HG02759 (cell line): ENCODE results near the gene KLF3.

Experiments
- ATAC-seq: cut with Tn5 transposase; IDR thresholded peaks from one replicate; pipeline ENCODE4 v1.9.1; 2021; ENCODE audit warnings: mild to moderate bottlenecking, moderate library complexity; ENCODE audit not compliant: unreplicated experiment

Gene KLF3

GRCh38 chr4:38694330-38694729, 30.3 kb downstream of the KLF3 start:
- ATAC-seq = no peak

GRCh38 chr4:38695809-38696208, 31.8 kb downstream of the KLF3 start:
- no peak for ATAC-seq

GRCh38 chr4:38696697-38697096, 32.7 kb downstream of the KLF3 start:
- ATAC-seq = no peak

- ATAC-seq = no peak
These were observed 34.2 kb downstream of the KLF3 start for GRCh38 chr4:38698176-38698575.

- no peak for ATAC-seq
These were observed 35.1 kb downstream of the KLF3 start for GRCh38 chr4:38699112-38699511.

GRCh38 chr4:38703635-38704034, 39.6 kb downstream of the KLF3 start:
- no peak for ATAC-seq

- no peak for ATAC-seq
These were observed 40.7 kb downstream of the KLF3 start for GRCh38 chr4:38704622-38705154.

GRCh38 chr4:38706301-38706700, 42.3 kb downstream of the KLF3 start:
- no peak for ATAC-seq

- ATAC-seq = peak; percentile 90
These were observed 46.1 kb downstream of the KLF3 start for GRCh38 chr4:38710053-38710452.

GRCh38 chr4:38711066-38711465, 47.1 kb downstream of the KLF3 start:
- ATAC-seq = no peak

GRCh38 chr4:38715050-38715449, 51.1 kb downstream of the KLF3 start:
- ATAC-seq = no peak

GRCh38 chr4:38716256-38716655, 52.3 kb downstream of the KLF3 start:
- ATAC-seq = no peak

- no peak for ATAC-seq
These were observed 53.6 kb downstream of the KLF3 start for GRCh38 chr4:38717604-38718003.

GRCh38 chr4:38723114-38723513, 59.1 kb downstream of the KLF3 start:
- no peak for ATAC-seq

GRCh38 chr4:38723726-38724474, 59.9 kb downstream of the KLF3 start:
- no peak for ATAC-seq

GRCh38 chr4:38724475-38724808, 60.4 kb downstream of the KLF3 start:
- ATAC-seq = no peak

- ATAC-seq = no peak
These were observed 64.7 kb downstream of the KLF3 start for GRCh38 chr4:38728631-38729141.

- peak; percentile 7 for ATAC-seq
These were observed 66.5 kb downstream of the KLF3 start for GRCh38 chr4:38730493-38730829.

GRCh38 chr4:38730830-38731646, 67.0 kb downstream of the KLF3 start:
- peak; percentile 95 for ATAC-seq

GRCh38 chr4:38733663-38734062, 69.7 kb downstream of the KLF3 start:
- no peak for ATAC-seq

GRCh38 chr4:38734446-38734845, 70.4 kb downstream of the KLF3 start:
- ATAC-seq = no peak

GRCh38 chr4:38734911-38735310, 70.9 kb downstream of the KLF3 start:
- no peak for ATAC-seq
